H1 (cell line): Measurements from ENCODE around the gene IL10RA. TPM values are rescaled to one million over a fixed set of nuclear protein-coding genes. Genes with fewer than 3 reads are reported as not detected.
A peak's percentile ranks its signal among the peaks of the same experiment; 100 is the strongest.

Experiments
- BACH1 ChIP-seq: IDR thresholded peaks from 2 replicates; pipeline ENCODE4 v1.6.1; 2012; ENCODE audit warnings: low read length, improper control_type of control experiment
- CBX5 ChIP-seq: fragments of 300-800, 300-1000 bp; sonication (generic); IDR thresholded peaks from 2 replicates; pipeline ENCODE4 v1.7.1; 2016; ENCODE audit warnings: antibody characterized with exemption, low read length, low read depth
- CEBPB ChIP-seq: IDR thresholded peaks from 2 replicates; pipeline ENCODE4 v1.6.1; 2012; ENCODE audit warnings: low read depth, low read length
- CHD1 ChIP-seq: IDR thresholded peaks from 2 replicates; pipeline ENCODE4 v1.6.1; 2012; ENCODE audit warnings: low read depth, low read length, improper control_type of control experiment
- CHD2 ChIP-seq: IDR thresholded peaks from 2 replicates; pipeline ENCODE4 v1.6.1; 2012; ENCODE audit warnings: low read length, improper control_type of control experiment
- CREB1 ChIP-seq: IDR thresholded peaks from 2 replicates; pipeline ENCODE4 v1.6.1; 2012; ENCODE audit warnings: inconsistent platforms
- EGR1 ChIP-seq: IDR thresholded peaks from 2 replicates; pipeline ENCODE4 v1.6.1; 2011; ENCODE audit warnings: low read depth, low read length, borderline replicate concordance
- GABPA ChIP-seq: IDR thresholded peaks from 2 replicates; pipeline ENCODE4 v1.6.1; 2011; ENCODE audit warnings: mild to moderate bottlenecking, low read length, moderate library complexity, borderline replicate concordance; ENCODE audit not compliant: insufficient read depth
- HDAC2 ChIP-seq, 2 experiments: fragments of 300-600 bp in 1 of 2; sonication (generic) in 1 of 2; IDR thresholded peaks; 2 replicates each; pipeline ENCODE4 v1.6.1; 2011 to 2012; ENCODE audit warnings: low read depth in 2 of 2, low read length in 2 of 2, mild to moderate bottlenecking in 2 of 2, moderate library complexity in 2 of 2, borderline replicate concordance in 1 of 2, inconsistent platforms in 1 of 2
- JUN ChIP-seq: IDR thresholded peaks from 2 replicates; pipeline ENCODE4 v1.6.1; 2011; ENCODE audit warnings: low read depth, mild to moderate bottlenecking, improper control_type of control experiment, low read length
- JUND ChIP-seq: IDR thresholded peaks from 2 replicates; pipeline ENCODE4 v1.6.1; 2011; ENCODE audit warnings: mild to moderate bottlenecking, improper control_type of control experiment, low read length
- KDM4A ChIP-seq: IDR thresholded peaks from one replicate; pipeline ENCODE4 v1.7.1; 2012; ENCODE audit warnings: low read depth, mild to moderate bottlenecking, moderate library complexity, low read length, inconsistent platforms; ENCODE audit not compliant: severe bottlenecking
- POLR2A ChIP-seq, 2 experiments: IDR thresholded peaks; 1 replicate in 1 of 2; 2 replicates in 1 of 2; pipeline ENCODE4 v1.6.1; 2011; ENCODE audit warnings: low read depth in 2 of 2, low read length in 2 of 2, mild to moderate bottlenecking in 2 of 2; ENCODE audit errors: control extremely low read depth in 1 of 2
- RXRA ChIP-seq: IDR thresholded peaks from 2 replicates; pipeline ENCODE4 v1.6.1; 2011; ENCODE audit warnings: low read depth, mild to moderate bottlenecking, low read length, moderate library complexity; ENCODE audit not compliant: insufficient read depth
- SP1 ChIP-seq: IDR thresholded peaks from 2 replicates; pipeline ENCODE4 v1.6.1; 2011; ENCODE audit warnings: low read depth, low read length
- SUZ12 ChIP-seq: fragments of 200-600 bp; sonication (generic); IDR thresholded peaks from 2 replicates; pipeline ENCODE4 v1.6.1; 2012; ENCODE audit warnings: mild to moderate bottlenecking, inconsistent platforms, low read length, moderate library complexity, mixed read lengths
- TBP ChIP-seq: IDR thresholded peaks from 2 replicates; pipeline ENCODE4 v1.6.1; 2011; ENCODE audit warnings: low read depth, low read length, improper control_type of control experiment
- TCF12 ChIP-seq: IDR thresholded peaks from 2 replicates; pipeline ENCODE4 v1.6.1; 2011; ENCODE audit warnings: low read depth, mild to moderate bottlenecking, low read length
- polyA plus RNA-seq, 7 experiments: library from polyadenylated mRNA; depleted of rRNA in 3 of 7; stranded (reverse) in 5 of 7; unstranded in 2 of 7; fragments of >200 nt in 5 of 7; fragments of 200-250 nt in 2 of 7; gene quantifications; 1 replicate in 5 of 7; 2 replicates in 1 of 7; 4 replicates in 1 of 7; pipeline versions ENCODE4 v1.2.1 to v1.2.3, GENCODE V29; 2011 to 2013; ENCODE audit warnings: missing spikeins in 2 of 7, mixed read lengths in 2 of 7
- total RNA-seq: library from RNA; stranded (reverse); fragmentation: NEBNext Ultra II Directional; extraction: Animal tissue kit (Norgen Biotek cat#: 25700); gene quantifications from 2 replicates; pipeline ENCODE4 v1.2.1, GENCODE V29; 2021
- TF ChIP-seq, protein P1 (sequence below), 3 experiments: IDR thresholded peaks; 1 replicate in 2 of 3; 2 replicates in 1 of 3; pipeline versions ENCODE4 v1.5.1 to v1.6.1; 2011; ENCODE audit warnings: low read length in 3 of 3, mild to moderate bottlenecking in 3 of 3, inconsistent platforms in 2 of 3, low read depth in 1 of 3, moderate library complexity in 1 of 3; ENCODE audit not compliant: insufficient read depth in 1 of 3; ENCODE audit errors: control extremely low read depth in 1 of 3
- TF ChIP-seq, protein P2 (sequence below): IDR thresholded peaks from 2 replicates; pipeline ENCODE4 v1.6.1; 2012; ENCODE audit warnings: low read length, inconsistent platforms

The IL10RA gene
- total and polyA plus RNA-seq, 2 of the 8 experiments (the other 6 are each of a cell fraction or from before 2014, with no cell fraction given): 0.05 to 0.11 TPM

DNA sequence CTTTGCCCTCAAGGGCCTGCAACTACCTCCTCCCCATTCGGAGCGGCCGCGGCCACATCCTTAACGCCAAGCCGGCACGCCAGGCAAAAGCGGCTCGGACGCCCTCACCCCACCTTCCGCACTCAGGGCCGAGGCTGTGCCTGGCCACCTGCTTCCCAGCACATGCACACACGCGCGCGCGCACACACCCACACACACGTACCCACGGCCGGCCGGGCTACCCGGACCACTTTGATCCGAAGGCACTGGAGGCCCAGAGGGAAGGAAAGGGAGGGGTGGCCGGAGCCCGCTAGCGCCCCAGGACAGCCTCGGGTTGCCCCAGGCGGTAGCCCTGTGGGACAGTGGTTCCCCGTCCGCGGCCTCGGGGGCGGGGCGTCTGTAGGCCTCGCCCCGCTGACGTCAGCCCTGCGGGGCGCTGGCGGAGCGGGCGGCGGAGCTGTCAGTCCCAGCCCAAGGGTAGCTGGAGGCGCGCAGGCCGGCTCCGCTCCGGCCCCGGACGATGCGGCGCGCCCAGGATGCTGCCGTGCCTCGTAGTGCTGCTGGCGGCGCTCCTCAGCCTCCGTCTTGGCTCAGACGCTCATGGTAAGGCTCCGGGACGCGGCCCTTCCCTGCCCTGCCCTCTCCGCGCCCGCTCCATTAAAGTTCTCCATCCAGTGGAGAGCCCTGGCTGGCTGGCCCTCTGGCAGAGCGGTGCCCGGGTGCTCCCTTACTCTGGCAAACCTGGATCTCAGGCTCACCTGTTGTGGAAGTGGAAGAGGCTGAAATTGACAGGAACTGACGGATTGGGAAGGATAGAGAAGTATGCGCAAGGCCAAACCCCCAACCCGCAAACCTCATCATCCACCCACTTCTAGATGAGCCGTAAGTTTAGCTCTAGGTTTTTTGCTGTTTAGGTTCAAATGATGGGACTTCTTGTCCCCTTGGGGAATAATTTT is at the start of gene IL10RA (continued):
- TF ChIP-seq POLR2A (IDR thresholded peaks at IDR 0.05; ENCODE audit: control extremely low read depth in 1 of 2, low read depth in 2 of 2, low read length in 2 of 2): peak in 1 of 2 experiments; percentile 41; a peak in 1 of 3 replicates
- TF ChIP-seq EGR1: no peak
- TF ChIP-seq CBX5: no peak
- TF ChIP-seq CHD1: no peak
- TF ChIP-seq, protein P1, sequence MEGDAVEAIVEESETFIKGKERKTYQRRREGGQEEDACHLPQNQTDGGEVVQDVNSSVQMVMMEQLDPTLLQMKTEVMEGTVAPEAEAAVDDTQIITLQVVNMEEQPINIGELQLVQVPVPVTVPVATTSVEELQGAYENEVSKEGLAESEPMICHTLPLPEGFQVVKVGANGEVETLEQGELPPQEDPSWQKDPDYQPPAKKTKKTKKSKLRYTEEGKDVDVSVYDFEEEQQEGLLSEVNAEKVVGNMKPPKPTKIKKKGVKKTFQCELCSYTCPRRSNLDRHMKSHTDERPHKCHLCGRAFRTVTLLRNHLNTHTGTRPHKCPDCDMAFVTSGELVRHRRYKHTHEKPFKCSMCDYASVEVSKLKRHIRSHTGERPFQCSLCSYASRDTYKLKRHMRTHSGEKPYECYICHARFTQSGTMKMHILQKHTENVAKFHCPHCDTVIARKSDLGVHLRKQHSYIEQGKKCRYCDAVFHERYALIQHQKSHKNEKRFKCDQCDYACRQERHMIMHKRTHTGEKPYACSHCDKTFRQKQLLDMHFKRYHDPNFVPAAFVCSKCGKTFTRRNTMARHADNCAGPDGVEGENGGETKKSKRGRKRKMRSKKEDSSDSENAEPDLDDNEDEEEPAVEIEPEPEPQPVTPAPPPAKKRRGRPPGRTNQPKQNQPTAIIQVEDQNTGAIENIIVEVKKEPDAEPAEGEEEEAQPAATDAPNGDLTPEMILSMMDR (IDR thresholded peaks at IDR 0.05; ENCODE audit: control extremely low read depth in 1 of 3, insufficient read depth in 1 of 3, low read depth in 1 of 3, low read length in 3 of 3): no peak
- TF ChIP-seq TBP: peak; percentile 87
- no peak for TF ChIP-seq JUN
- TF ChIP-seq CEBPB: no peak
- peak; percentile 52; the same call in 1 of the 2 replicates for TF ChIP-seq GABPA
- peak; percentile 17; the same call in 1 of the 2 replicates for TF ChIP-seq SUZ12
- 0 out of 2 replicates have a peak, but pooled peaks have one; percentile 28 for TF ChIP-seq SP1
- TF ChIP-seq, protein P2, sequence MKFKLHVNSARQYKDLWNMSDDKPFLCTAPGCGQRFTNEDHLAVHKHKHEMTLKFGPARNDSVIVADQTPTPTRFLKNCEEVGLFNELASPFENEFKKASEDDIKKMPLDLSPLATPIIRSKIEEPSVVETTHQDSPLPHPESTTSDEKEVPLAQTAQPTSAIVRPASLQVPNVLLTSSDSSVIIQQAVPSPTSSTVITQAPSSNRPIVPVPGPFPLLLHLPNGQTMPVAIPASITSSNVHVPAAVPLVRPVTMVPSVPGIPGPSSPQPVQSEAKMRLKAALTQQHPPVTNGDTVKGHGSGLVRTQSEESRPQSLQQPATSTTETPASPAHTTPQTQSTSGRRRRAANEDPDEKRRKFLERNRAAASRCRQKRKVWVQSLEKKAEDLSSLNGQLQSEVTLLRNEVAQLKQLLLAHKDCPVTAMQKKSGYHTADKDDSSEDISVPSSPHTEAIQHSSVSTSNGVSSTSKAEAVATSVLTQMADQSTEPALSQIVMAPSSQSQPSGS: no peak
- peak; percentile 58 for TF ChIP-seq JUND
- TF ChIP-seq BACH1: peak; percentile 22; the same call in 1 of the 2 replicates
- no peak for TF ChIP-seq CHD2
- TF ChIP-seq CREB1: peak; percentile 87
- TF ChIP-seq KDM4A: peak; percentile 98
- peak in 1 of 2 experiments; percentile 63; a peak in 1 of 4 replicates for TF ChIP-seq HDAC2 (IDR thresholded peaks at IDR 0.05; ENCODE audit: borderline replicate concordance in 1 of 2, low read depth in 2 of 2, low read length in 2 of 2)
- TF ChIP-seq TCF12: no peak
- no peak for TF ChIP-seq RXRA
